HCT116 (cell line): Measurements from ENCODE around the gene ZBTB3.
"Not testable (repeated sequence)": the region's sequence is repeated elsewhere in the genome, so short reads cannot be mapped to it uniquely, and the experiment has no call there.

Experiments
- ATF3 ChIP-seq: IDR thresholded peaks from 2 replicates; pipeline ENCODE4 v1.6.1; 2012
- CEBPB ChIP-seq: IDR thresholded peaks from 2 replicates; pipeline ENCODE4 v1.6.1; 2012; ENCODE audit warnings: low read depth
- CTCF ChIP-seq, 3 experiments: fragments of 200-600 bp in 1 of 3; sonication (generic) in 1 of 3; IDR thresholded peaks in 2 of 3; conservative IDR thresholded peaks in 1 of 3; 2 replicates each; pipeline ENCODE4 v1.5.1; 2012 to 2017; ENCODE audit warnings: low read depth in 2 of 3, low read length in 2 of 3, antibody characterized with exemption in 1 of 3, borderline replicate concordance in 1 of 3, control low read depth in 1 of 3, mild to moderate bottlenecking in 1 of 3, mixed read lengths in 1 of 3, mixed run types in 1 of 3, moderate library complexity in 1 of 3; ENCODE audit not compliant: insufficient read depth in 1 of 3
- EGR1 ChIP-seq: IDR thresholded peaks from 2 replicates; pipeline ENCODE4 v1.6.1; 2012; ENCODE audit warnings: low read depth
- EZH2 ChIP-seq: fragments of 200-600 bp; sonication (generic); IDR thresholded peaks from 2 replicates; pipeline ENCODE4 v1.6.1; 2017; ENCODE audit warnings: antibody characterized with exemption, mixed run types
- POLR2A ChIP-seq: IDR thresholded peaks from 2 replicates; pipeline ENCODE4 v1.7.0; 2011; ENCODE audit warnings: borderline replicate concordance; ENCODE audit not compliant: insufficient read depth, insufficient read length; ENCODE audit errors: extremely low read depth
- POLR2AphosphoS5 ChIP-seq: IDR thresholded peaks from 2 replicates; pipeline ENCODE4 v1.6.1; 2011; ENCODE audit warnings: mild to moderate bottlenecking, low read depth, low read length, moderate library complexity
- SP1 ChIP-seq: IDR thresholded peaks from 2 replicates; pipeline ENCODE4 v1.6.1; 2012; ENCODE audit warnings: low read depth
- TF ChIP-seq, protein P1 (sequence below): IDR thresholded peaks from 2 replicates; pipeline ENCODE4 v1.6.1; 2012; ENCODE audit warnings: low read depth

DNA sequence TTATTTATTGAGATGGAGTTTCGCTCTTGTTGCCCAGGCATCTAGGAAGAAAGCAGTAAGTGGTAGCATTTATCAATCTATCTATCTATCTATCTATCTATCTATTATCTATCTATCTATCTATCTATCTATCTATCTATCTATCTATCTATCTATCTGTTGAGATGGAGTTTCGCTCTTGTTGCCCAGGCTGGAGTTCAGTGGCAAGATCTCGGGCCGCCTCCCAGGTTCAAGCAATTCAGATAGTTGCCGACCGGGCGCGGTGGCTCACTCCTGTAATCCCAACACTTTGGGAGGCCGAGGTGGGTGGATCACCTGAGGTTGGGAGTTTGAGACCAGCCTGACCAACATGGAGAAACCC is 6.9 kb upstream of the ZBTB3 start:
- TF ChIP-seq CTCF (IDR thresholded peaks at IDR 0.05 in 2 of 3, conservative IDR thresholded peaks at IDR 0.05 in 1 of 3; ENCODE audit: borderline replicate concordance in 1 of 3, insufficient read depth in 1 of 3, low read depth in 2 of 3, low read length in 2 of 3); EGR1; SP1; CEBPB; EZH2; POLR2AphosphoS5; ATF3; POLR2A: not testable (repeated sequence)
- TF ChIP-seq, protein P1, sequence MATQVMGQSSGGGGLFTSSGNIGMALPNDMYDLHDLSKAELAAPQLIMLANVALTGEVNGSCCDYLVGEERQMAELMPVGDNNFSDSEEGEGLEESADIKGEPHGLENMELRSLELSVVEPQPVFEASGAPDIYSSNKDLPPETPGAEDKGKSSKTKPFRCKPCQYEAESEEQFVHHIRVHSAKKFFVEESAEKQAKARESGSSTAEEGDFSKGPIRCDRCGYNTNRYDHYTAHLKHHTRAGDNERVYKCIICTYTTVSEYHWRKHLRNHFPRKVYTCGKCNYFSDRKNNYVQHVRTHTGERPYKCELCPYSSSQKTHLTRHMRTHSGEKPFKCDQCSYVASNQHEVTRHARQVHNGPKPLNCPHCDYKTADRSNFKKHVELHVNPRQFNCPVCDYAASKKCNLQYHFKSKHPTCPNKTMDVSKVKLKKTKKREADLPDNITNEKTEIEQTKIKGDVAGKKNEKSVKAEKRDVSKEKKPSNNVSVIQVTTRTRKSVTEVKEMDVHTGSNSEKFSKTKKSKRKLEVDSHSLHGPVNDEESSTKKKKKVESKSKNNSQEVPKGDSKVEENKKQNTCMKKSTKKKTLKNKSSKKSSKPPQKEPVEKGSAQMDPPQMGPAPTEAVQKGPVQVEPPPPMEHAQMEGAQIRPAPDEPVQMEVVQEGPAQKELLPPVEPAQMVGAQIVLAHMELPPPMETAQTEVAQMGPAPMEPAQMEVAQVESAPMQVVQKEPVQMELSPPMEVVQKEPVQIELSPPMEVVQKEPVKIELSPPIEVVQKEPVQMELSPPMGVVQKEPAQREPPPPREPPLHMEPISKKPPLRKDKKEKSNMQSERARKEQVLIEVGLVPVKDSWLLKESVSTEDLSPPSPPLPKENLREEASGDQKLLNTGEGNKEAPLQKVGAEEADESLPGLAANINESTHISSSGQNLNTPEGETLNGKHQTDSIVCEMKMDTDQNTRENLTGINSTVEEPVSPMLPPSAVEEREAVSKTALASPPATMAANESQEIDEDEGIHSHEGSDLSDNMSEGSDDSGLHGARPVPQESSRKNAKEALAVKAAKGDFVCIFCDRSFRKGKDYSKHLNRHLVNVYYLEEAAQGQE: not testable (repeated sequence)
